Lower leg skin (tissue), 4 donors: Measurements from ENCODE around the gene B9D1. TPM values are rescaled to one million over a fixed set of nuclear protein-coding genes. Genes with fewer than 3 reads are reported as not detected.

Source experiments
- DNase-seq, 2 donors: peaks; one replicate each; pipeline ENCODE4 v3.0.0-alpha.2; 2019; ENCODE audit warnings: low spot score in 2 of 2
- H3K4me3 ChIP-seq: fragments of 200-600 bp; sonication (generic); 2 replicates; pipeline ENCODE4 v1.5.1; 2017; ENCODE audit warnings: mild to moderate bottlenecking, low read depth; ENCODE audit not compliant: poor library complexity, severe bottlenecking
- CTCF ChIP-seq, 3 donors: fragments of 450-650 bp; IDR thresholded peaks; one replicate each; pipeline ENCODE4 v1.5.1; 2016; ENCODE audit warnings: antibody characterized with exemption in 3 of 3, mild to moderate bottlenecking in 3 of 3, moderate library complexity in 2 of 3
- POLR2A ChIP-seq, 2 donors: fragments of 450-650 bp; IDR thresholded peaks; one replicate each; pipeline ENCODE4 v1.6.1; 2016 to 2017; ENCODE audit warnings: antibody characterized with exemption in 2 of 2, mild to moderate bottlenecking in 1 of 2, moderate library complexity in 1 of 2
- WGBS, 2 donors: methylation state at CpG; one replicate each; pipeline ENCODE4 v1.1.5; 2018; 5-methylcytosine and 5-hydroxymethylcytosine counted together
- intact Hi-C: fragments of 100-400 bp; cut with DNase I; formaldehyde crosslinking; loops from one replicate; pipeline ENCODE4 v1.15.0; 2023; ENCODE audit warnings: low total_unique reads
- total RNA-seq, 4 donors: library from RNA; depleted of rRNA; stranded (reverse); fragments of >200 nt; gene quantifications; one replicate each; pipeline ENCODE4 v1.1.0, GENCODE V29; 2016

The B9D1 gene
- total RNA-seq, 4 donors from 2014 or later = 2.4 to 24.5 (median 19.5) TPM

GRCh38 chr17:19301274-19301951 lies 61.1 kb downstream of the B9D1 start:
- H3K4me3 ChIP-seq = no peak overlapping the region
- DNase-seq = peak in 1 of 2 donors; percentile 33
- 50 to 63% methylated on average over 5 of the region's 5 CpGs for WGBS, 2 donors
- no peak for TF ChIP-seq POLR2A (IDR thresholded peaks at IDR 0.05)
- TF ChIP-seq CTCF (IDR thresholded peaks at IDR 0.05) = no peak
- intact Hi-C loops = no loop called here

- no peak overlapping the region for H3K4me3 ChIP-seq
- no peak for DNase-seq
- intact Hi-C loops = loop anchor here (5.0 kb wide), 1 partner anchor 1433 kb away; no protein-coding TSS in a partner anchor
- WGBS, 2 donors = 70 to 73% methylated on average over 7 of the region's 7 CpGs
- TF ChIP-seq CTCF (IDR thresholded peaks at IDR 0.05) = no peak
- TF ChIP-seq POLR2A (IDR thresholded peaks at IDR 0.05) = no peak
Observed at GRCh38 chr17:19299866-19300265, 62.7 kb downstream of the B9D1 start.

- DNase-seq = no peak
- WGBS, 2 donors = 52 to 58% methylated on average over 4 of the region's 4 CpGs
- TF ChIP-seq POLR2A (IDR thresholded peaks at IDR 0.05) (no peak), CTCF (IDR thresholded peaks at IDR 0.05) (no peak)
- intact Hi-C loops = loop anchor here (5.0 kb wide), 1 partner anchor 1432 kb away; no protein-coding TSS in a partner anchor
- no peak overlapping the region for H3K4me3 ChIP-seq
Observed at GRCh38 chr17:19299214-19299747, 63.2 kb downstream of the B9D1 start.

GRCh38 chr17:19298569-19299213 lies 63.8 kb downstream of the B9D1 start:
- no peak overlapping the region for H3K4me3 ChIP-seq
- WGBS, 2 donors = 37 to 47% methylated on average over 6 of the region's 6 CpGs
- no peak for TF ChIP-seq CTCF (IDR thresholded peaks at IDR 0.05)
- no peak for DNase-seq
- intact Hi-C loops = loop anchor here (5.0 kb wide), 1 partner anchor 1431 kb away; no protein-coding TSS in a partner anchor

- TF ChIP-seq CTCF (IDR thresholded peaks at IDR 0.05) = no peak
- TF ChIP-seq POLR2A (IDR thresholded peaks at IDR 0.05) = no peak
- 77 to 86% methylated on average over 11 of the region's 11 CpGs for WGBS, 2 donors
- no peak for DNase-seq
- no peak overlapping the region for H3K4me3 ChIP-seq
- intact Hi-C loops = loop anchor here (5.0 kb wide), 1 partner anchor 1430 kb away; no protein-coding TSS in a partner anchor
Observed at GRCh38 chr17:19296786-19297778, 65.4 kb downstream of the B9D1 start.
